HT1080 (cell line): Measurements from ENCODE around the gene CD180. TPM values are rescaled to one million over a fixed set of nuclear protein-coding genes. Genes with fewer than 3 reads are reported as not detected.

Experiments
- DNase-seq: peaks from one replicate; pipeline ENCODE4 v3.0.0-alpha.2; 2015; ENCODE audit warnings: low read depth
- polyA plus RNA-seq, 2 experiments: library from polyadenylated mRNA; depleted of rRNA; stranded (reverse); fragments of >200 nt; gene quantifications; 2 replicates each; pipeline ENCODE4 v1.2.3, GENCODE V29; 2015
- total RNA-seq: library from RNA; depleted of rRNA; stranded (reverse); fragments of >200 nt; shearing (Covaris generic); gene quantifications from 2 replicates; pipeline ENCODE4 v1.2.3, GENCODE V29; 2014; rRNA removed

CD180 gene
- 0.20 and 0.43 TPM in 2 replicates for total RNA-seq
- 0.02 and 0.06 TPM in 2 replicates for polyA plus RNA-seq (2015; cell fraction: cytosol; rRNA removed)
- 0.04 and 0.05 TPM in 2 replicates for polyA plus RNA-seq (2015; cell fraction: nucleus; rRNA removed)

- DNase-seq: peak; percentile 46
Measured at GRCh38 chr5:67196537-67197059, at the start of gene CD180. CD180 (minus strand) TSS chr5:67196799; CDS start chr5:67196641, 158 bp downstream.

- DNase-seq: peak; percentile 61
Measured at GRCh38 chr5:67246108-67246507, 49.5 kb upstream of the CD180 start.

GRCh38 chr5:67245259-67245846 lies 48.8 kb upstream of the CD180 start:
- DNase-seq: no peak

- peak; percentile 12 for DNase-seq
Measured at GRCh38 chr5:67244345-67244793, 47.8 kb upstream of the CD180 start.

GRCh38 chr5:67243944-67244343 lies 47.3 kb upstream of the CD180 start:
- DNase-seq: no peak

GRCh38 chr5:67243349-67243748 lies 46.8 kb upstream of the CD180 start:
- DNase-seq: no peak

DNA sequence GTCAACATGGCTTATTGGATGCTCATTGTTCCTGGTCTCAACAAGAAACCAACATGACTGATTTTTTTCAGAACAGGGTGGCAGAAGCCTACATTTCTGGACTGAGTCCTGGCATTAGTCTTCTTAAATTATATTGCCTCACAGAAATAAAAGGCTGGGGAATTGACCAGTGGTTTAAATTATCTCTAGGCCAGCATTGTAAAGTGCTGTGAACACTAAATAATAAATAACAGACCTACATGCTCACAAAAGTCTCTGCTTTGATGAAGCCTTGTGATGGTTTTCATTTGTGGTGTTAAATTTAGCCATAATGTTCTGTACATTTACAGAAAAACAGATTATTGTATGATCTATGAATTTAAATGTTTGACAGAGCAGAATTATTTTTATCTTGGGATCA lies 44.7 kb upstream of the CD180 start:
- DNase-seq: no peak

DNA sequence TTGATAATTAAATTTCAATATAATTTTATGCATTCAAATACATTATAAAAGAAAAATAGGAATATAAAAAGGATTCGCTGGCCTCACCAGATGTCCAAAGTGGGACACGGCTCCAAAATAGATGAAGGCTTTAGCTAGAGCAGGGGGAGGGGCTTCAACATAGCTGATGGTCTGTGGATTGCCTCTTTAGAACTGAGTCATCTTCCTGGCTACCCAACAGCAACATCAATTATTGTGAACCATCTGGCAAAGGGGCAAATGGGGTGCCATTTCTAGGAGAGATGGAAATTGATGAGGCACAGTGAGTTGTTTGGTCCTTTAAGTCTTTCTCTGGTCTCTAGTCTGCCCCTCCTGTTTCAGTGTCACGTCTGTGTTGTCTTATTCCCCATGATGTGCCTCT lies 44.2 kb upstream of the CD180 start:
- peak; percentile 21 for DNase-seq

DNA sequence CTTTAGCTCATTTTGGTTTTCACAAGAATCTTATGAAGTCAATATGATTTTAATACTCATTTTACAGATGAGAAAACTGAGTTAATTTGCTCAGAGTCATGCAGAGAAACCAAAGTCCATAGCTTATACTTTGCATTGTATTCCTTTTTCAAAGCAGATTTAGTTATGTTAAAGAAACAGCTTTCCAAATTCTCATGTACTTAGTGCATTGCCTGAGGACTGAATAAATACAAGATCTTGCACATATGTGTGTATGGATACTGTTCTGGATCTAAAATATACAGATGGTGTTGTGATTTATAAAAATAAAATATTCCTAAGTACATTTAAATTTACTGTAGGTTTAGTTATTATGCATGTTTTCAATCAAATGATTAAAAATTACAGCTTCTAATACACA lies 43.5 kb upstream of the CD180 start:
- DNase-seq: no peak

DNA sequence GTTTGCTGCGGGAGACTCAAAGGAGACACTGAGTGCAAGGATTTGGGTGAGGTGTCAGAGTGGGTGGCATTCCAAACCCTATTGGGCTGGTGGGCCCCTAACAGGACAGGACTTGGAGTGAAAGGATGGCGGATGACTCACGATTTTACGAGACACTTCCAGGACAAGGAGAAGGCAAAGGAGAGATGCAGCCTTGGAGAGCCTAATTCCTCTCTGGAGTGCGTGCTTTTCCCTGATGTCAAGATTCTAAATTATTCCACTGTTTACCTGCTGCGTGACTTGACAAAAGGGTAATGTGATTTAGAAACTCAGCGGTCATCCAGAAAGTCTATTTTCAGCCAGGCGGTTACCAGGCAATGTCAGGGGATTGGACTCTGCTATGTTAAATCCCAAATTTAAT lies 41.6 kb upstream of the CD180 start:
- peak; percentile 11 for DNase-seq

- DNase-seq: no peak
Measured at GRCh38 chr5:67235399-67236110, 39.0 kb upstream of the CD180 start.

- DNase-seq: peak; percentile 75
Measured at GRCh38 chr5:67234671-67235176, 38.1 kb upstream of the CD180 start.

- peak; percentile 25 for DNase-seq
Measured at GRCh38 chr5:67233075-67233474, 36.5 kb upstream of the CD180 start.

DNA sequence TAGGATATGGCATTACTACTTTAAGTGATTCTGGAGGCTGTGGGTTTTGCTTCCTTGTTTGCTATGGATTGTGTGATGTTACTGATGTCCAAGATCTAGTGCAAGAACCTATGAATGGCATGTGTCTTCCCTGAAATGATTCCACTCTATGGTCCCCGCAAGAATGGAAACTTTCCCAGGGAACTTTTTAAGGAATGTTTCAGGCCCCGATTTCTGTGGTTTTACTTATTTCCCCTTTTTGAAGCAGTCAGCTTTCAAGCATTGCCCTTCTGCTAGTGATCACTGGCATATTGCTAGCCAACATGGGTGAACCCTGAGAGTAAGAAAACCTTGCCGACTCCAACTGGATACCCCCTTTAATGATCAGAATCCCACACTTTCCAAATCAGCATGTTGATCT lies 26.6 kb upstream of the CD180 start:
- no peak for DNase-seq

GRCh38 chr5:67222243-67223025 lies 25.8 kb upstream of the CD180 start:
- no peak for DNase-seq

DNA sequence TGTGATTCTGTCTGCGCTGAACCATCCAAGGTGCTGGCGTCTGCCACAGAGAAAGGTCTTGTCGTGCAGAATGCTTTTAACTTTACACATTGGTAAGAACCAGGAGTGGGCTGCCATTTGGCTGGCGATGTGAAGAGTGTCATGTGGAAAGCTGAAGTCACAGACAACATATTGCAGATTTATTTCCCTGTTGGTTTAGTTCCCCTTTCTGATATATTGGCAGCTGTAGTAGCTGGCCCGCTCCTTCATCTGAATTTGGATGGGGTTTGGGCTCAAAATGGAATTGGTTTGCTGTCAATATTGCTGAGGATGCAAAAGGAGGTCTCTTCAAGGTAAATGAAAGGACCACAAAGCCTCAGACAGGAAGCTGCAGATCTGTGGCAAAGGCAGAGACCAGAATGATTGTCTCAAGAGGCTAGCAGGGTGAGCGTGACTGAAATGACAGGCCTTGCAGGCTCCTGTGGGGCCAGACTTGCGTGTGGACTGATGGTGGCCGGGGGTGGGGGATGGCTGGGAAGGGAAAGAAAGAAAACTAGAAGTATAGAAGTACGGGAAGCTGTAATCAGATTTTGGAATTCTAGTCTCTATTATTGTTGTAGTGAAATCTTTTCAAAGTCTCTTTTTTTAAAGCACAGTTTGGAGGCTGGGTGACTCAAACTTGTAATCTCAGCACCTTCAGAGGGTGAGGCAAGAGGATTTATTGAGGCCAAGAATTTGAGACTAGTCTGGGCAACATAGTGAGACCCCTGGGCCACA lies 25.1 kb upstream of the CD180 start:
- DNase-seq: no peak

DNA sequence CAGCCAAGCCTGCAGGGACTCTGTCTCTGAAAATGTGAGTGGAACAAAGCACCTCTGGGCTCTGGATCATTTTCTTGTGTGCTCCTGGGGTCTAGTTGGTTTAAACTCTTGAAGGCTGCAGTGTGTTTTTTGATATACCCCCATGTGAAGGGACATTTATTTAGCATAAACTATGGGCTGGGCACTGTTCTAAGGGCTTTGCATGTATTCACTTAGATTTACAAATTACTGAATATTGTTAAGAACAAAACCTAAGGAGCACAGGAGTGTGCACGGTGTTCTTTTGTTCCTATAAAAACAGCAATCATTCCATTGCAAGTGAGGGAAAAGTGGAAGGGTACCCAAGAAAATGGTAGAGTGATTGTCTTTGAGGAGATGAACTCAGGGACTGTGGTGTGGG lies 20.0 kb upstream of the CD180 start:
- DNase-seq: no peak

- DNase-seq: no peak
Measured at GRCh38 chr5:67215519-67216471, 19.2 kb upstream of the CD180 start.

DNA sequence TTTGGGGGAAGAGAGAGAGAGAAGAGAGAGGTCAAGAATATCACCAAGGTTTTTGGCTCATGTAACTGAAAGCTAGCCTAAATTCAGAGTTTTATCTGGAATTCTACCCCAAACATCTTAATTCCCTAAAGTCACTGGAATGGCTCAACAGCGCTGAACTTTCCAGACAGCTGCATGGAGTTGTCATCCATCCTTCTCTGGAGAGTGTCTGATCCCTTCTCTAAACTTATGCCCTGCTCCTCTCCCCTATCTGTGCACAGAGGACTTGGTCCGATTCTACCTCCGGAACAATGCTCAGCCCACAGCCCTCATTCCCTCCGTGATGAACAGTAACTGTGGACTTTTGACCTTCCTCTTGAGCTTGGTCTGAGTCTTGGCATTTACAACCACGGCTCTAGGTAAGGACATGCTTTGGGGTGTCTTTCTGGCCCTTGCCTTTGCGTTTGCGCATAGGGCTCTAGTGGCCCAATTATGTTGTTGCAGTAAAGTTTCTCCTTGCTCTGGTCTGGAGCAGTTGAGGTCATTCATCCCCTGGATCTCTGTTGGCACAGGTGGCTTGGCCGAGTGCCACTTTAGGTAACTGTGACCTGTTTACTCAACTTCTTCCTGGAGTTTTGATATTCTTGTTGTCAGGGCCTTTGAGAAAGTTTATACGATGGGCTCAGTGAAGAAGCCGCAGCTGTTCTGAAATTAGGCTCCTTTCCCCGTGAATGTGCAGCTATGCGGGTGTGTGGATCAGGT lies 18.3 kb upstream of the CD180 start:
- no peak for DNase-seq
